Lower leg skin (tissue), 3 donors: Measurements from ENCODE around the gene KIRREL3.

Source experiments
- POLR2A ChIP-seq, 2 donors: fragments of 450-650 bp; IDR thresholded peaks; one replicate each; pipeline ENCODE4 v1.6.1; 2016 to 2017; ENCODE audit warnings: antibody characterized with exemption in 2 of 2, mild to moderate bottlenecking in 1 of 2, moderate library complexity in 1 of 2
- TF ChIP-seq, protein P1 (sequence below), 3 donors: fragments of 450-650 bp; IDR thresholded peaks; one replicate each; pipeline ENCODE4 v1.5.1; 2016; ENCODE audit warnings: antibody characterized with exemption in 3 of 3, mild to moderate bottlenecking in 3 of 3, moderate library complexity in 2 of 3

DNA sequence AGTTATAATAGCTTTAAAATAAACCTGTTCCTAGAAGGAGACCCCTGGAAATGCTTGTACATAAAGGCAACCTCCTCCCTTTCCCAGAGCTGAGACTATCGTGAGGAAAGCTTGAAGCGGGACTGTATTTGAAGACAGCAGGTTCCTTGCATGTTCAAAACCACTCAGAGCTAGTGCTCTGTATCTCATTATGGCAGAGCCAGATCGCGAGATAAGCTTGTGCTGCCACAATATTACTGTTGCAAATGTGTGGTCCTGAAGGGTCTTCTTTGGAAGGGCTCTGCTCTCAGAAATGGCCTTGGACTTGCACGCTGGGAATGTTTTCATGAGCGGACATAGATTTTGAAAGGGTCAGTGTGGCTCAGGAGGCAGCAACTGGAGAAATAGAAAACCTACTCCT is 168.2 kb downstream of the KIRREL3 start:
- TF ChIP-seq, protein P1, sequence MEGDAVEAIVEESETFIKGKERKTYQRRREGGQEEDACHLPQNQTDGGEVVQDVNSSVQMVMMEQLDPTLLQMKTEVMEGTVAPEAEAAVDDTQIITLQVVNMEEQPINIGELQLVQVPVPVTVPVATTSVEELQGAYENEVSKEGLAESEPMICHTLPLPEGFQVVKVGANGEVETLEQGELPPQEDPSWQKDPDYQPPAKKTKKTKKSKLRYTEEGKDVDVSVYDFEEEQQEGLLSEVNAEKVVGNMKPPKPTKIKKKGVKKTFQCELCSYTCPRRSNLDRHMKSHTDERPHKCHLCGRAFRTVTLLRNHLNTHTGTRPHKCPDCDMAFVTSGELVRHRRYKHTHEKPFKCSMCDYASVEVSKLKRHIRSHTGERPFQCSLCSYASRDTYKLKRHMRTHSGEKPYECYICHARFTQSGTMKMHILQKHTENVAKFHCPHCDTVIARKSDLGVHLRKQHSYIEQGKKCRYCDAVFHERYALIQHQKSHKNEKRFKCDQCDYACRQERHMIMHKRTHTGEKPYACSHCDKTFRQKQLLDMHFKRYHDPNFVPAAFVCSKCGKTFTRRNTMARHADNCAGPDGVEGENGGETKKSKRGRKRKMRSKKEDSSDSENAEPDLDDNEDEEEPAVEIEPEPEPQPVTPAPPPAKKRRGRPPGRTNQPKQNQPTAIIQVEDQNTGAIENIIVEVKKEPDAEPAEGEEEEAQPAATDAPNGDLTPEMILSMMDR (IDR thresholded peaks at IDR 0.05) = no peak
- TF ChIP-seq POLR2A (IDR thresholded peaks at IDR 0.05) = no peak
